ENCODE data around the gene SLC2A3.
"Not testable (repeated sequence)": the region's sequence is repeated elsewhere in the genome, so short reads cannot be mapped to it uniquely, and the experiment has no call there.

Gene SLC2A3

GRCh38 chr12:7927470-7927869 is 8.5 kb downstream of the SLC2A3 start:
- no peaks in the 10 kb centered on the region for H3K27me3 ChIP-seq (ENCODE audit: insufficient read depth, low read length)
- WGBS (ENCODE audit: extremely low coverage, insufficient coverage, insufficient read length): no CpG with 5 or more reads among the region's 4 CpGs

GRCh38 chr12:7926068-7926666 is 9.8 kb downstream of the SLC2A3 start:
- no CpG with 5 or more reads among the region's 5 CpGs for WGBS (ENCODE audit: extremely low coverage, insufficient coverage, insufficient read length)
- not testable (repeated sequence) for H3K14ac ChIP-seq (ENCODE audit: low read length); H2AK5ac ChIP-seq (ENCODE audit: low read length); H4K91ac ChIP-seq (ENCODE audit: low read depth, low read length); H3K27me3 ChIP-seq (ENCODE audit: insufficient read depth, low read length); H2BK5ac ChIP-seq (ENCODE audit: low read depth, low read length, poor library complexity); H2AFZ ChIP-seq (ENCODE audit: insufficient read depth, low read length, poor library complexity); H3K4me3 ChIP-seq (ENCODE audit: low read depth, low read length); H4K8ac ChIP-seq (ENCODE audit: low read depth, low read length); H4K12ac ChIP-seq (ENCODE audit: low read depth, low read length); H3K9ac ChIP-seq (ENCODE audit: low read length); H3K18ac ChIP-seq (ENCODE audit: low read length); H3K79me2 ChIP-seq (ENCODE audit: control insufficient read depth, insufficient read depth, low read length, poor library complexity); H3K27ac ChIP-seq (ENCODE audit: low read depth, low read length); H3K4me2 ChIP-seq (ENCODE audit: low read length); H3K4ac ChIP-seq (ENCODE audit: low read depth, low read length); H2BK12ac ChIP-seq (ENCODE audit: low read length); H3K9me3 ChIP-seq (ENCODE audit: insufficient read depth, low read depth, low read length); H3K4me1 ChIP-seq (ENCODE audit: control insufficient read depth in 1 of 2, insufficient read depth in 2 of 2, low read length in 2 of 2); H3K79me1 ChIP-seq (ENCODE audit: low read length); H3K23ac ChIP-seq (ENCODE audit: low read length); DNase-seq
- Histone ChIP-seq H3K36me3 (ENCODE audit: control insufficient read depth in 1 of 2, insufficient read depth in 2 of 2, low read length in 2 of 2) (peaks cover 56 to 66% of the 10 kb centered on the region in 2 experiments), H2BK120ac (ENCODE audit: insufficient read depth, low read length, poor library complexity) (peak overlapping the region; percentile 43)

More at GRCh38 chr12:7927470-7927869, 8.5 kb downstream of the SLC2A3 start:
- no peak overlapping the region for H3K4me3 ChIP-seq (ENCODE audit: low read depth, low read length)
- H4K12ac ChIP-seq (ENCODE audit: low read depth, low read length): no peak overlapping the region
- H3K4ac ChIP-seq (ENCODE audit: low read depth, low read length): peak overlapping the region; percentile 71
- no peak overlapping the region for H4K8ac ChIP-seq (ENCODE audit: low read depth, low read length)
- H2BK12ac ChIP-seq (ENCODE audit: low read length): no peak overlapping the region
- peaks cover 7 to 9% of the 10 kb centered on the region in 2 experiments for H3K4me1 ChIP-seq (ENCODE audit: control insufficient read depth in 1 of 2, insufficient read depth in 2 of 2, low read length in 2 of 2)
- no peak overlapping the region for H3K23ac ChIP-seq (ENCODE audit: low read length)
- H3K14ac ChIP-seq (ENCODE audit: low read length): no peak overlapping the region
- H3K9me3 ChIP-seq (ENCODE audit: insufficient read depth, low read depth, low read length): no peaks in the 10 kb centered on the region
- H3K36me3 ChIP-seq (ENCODE audit: control insufficient read depth in 1 of 2, insufficient read depth in 2 of 2, low read length in 2 of 2): peaks cover 56 to 67% of the 10 kb centered on the region in 2 experiments
- no peak for DNase-seq
- no peak overlapping the region for H4K91ac ChIP-seq (ENCODE audit: low read depth, low read length)
- H2AK5ac ChIP-seq (ENCODE audit: low read length): no peak overlapping the region
- peak overlapping the region; percentile 84 for H3K18ac ChIP-seq (ENCODE audit: low read length)
- H3K9ac ChIP-seq (ENCODE audit: low read length): no peak overlapping the region
- peaks cover 1% of the 10 kb centered on the region for H3K79me2 ChIP-seq (ENCODE audit: control insufficient read depth, insufficient read depth, low read length, poor library complexity)
- peak overlapping the region; percentile 4 for H2BK5ac ChIP-seq (ENCODE audit: low read depth, low read length, poor library complexity)
- H3K27ac ChIP-seq (ENCODE audit: low read depth, low read length): peak overlapping the region; percentile 68
- no peak overlapping the region for H2AFZ ChIP-seq (ENCODE audit: insufficient read depth, low read length, poor library complexity)
- H3K4me2 ChIP-seq (ENCODE audit: low read length): no peak overlapping the region
- H3K79me1 ChIP-seq (ENCODE audit: low read length): peaks cover 4% of the 10 kb centered on the region
- no peak overlapping the region for H2BK120ac ChIP-seq (ENCODE audit: insufficient read depth, low read length, poor library complexity)

GRCh38 chr12:7923241-7924236 is 12.4 kb downstream of the SLC2A3 start:
- Histone ChIP-seq H3K36me3 (ENCODE audit: control insufficient read depth in 1 of 2, insufficient read depth in 2 of 2, low read length in 2 of 2) (peaks cover 53 to 64% of the 10 kb centered on the region in 2 experiments), H3K23ac (ENCODE audit: low read length) (no peak overlapping the region), H3K4ac (ENCODE audit: low read depth, low read length) (no peak overlapping the region), H4K12ac (ENCODE audit: low read depth, low read length) (no peak overlapping the region), H3K18ac (ENCODE audit: low read length) (peak overlapping the region; percentile 86), H2BK5ac (ENCODE audit: low read depth, low read length, poor library complexity) (no peak overlapping the region), H3K9me3 (ENCODE audit: insufficient read depth, low read depth, low read length) (no peaks in the 10 kb centered on the region), H3K79me1 (ENCODE audit: low read length) (peaks cover 2% of the 10 kb centered on the region), H3K27ac (ENCODE audit: low read depth, low read length) (no peak overlapping the region), H3K14ac (ENCODE audit: low read length) (no peak overlapping the region), H2BK12ac (ENCODE audit: low read length) (no peak overlapping the region), H3K4me2 (ENCODE audit: low read length) (no peak overlapping the region), H3K9ac (ENCODE audit: low read length) (no peak overlapping the region), H2AFZ (ENCODE audit: insufficient read depth, low read length, poor library complexity) (no peak overlapping the region), H3K27me3 (ENCODE audit: insufficient read depth, low read length) (no peaks in the 10 kb centered on the region), H3K79me2 (ENCODE audit: control insufficient read depth, insufficient read depth, low read length, poor library complexity) (no peaks in the 10 kb centered on the region), H3K4me3 (ENCODE audit: low read depth, low read length) (no peak overlapping the region), H4K8ac (ENCODE audit: low read depth, low read length) (no peak overlapping the region), H3K4me1 (ENCODE audit: control insufficient read depth in 1 of 2, insufficient read depth in 2 of 2, low read length in 2 of 2) (peaks cover 2 to 3% of the 10 kb centered on the region in 2 experiments), H4K91ac (ENCODE audit: low read depth, low read length) (peak overlapping the region; percentile 14), H2AK5ac (ENCODE audit: low read length) (no peak overlapping the region), H2BK120ac (ENCODE audit: insufficient read depth, low read length, poor library complexity) (no peak overlapping the region)
- WGBS (ENCODE audit: extremely low coverage, insufficient coverage, insufficient read length): no CpG with 5 or more reads among the region's 15 CpGs
- DNase-seq: no peak

DNA sequence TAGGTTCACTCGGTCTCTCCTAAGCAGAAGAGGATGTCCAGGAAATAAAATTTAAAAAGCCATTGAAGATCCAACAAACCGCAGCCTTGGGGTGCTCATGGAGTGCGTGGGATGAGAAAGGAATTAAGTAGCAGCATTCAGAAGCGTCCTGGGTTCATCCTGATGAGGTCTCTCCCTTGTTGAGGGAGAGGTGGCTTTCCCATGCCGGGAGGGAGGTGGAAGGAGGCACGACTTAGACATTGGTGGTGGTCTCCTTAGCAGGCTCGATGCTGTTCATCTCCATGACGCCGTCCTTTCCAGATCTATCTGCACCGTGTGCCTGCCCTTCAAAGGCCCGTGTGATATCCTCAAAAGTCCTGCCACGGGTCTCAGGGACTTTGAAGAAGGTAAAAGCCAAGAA is 14.8 kb downstream of the SLC2A3 start:
- H2BK12ac ChIP-seq (ENCODE audit: low read length); H2AFZ ChIP-seq (ENCODE audit: insufficient read depth, low read length, poor library complexity); H3K4me1 ChIP-seq (ENCODE audit: control insufficient read depth in 1 of 2, insufficient read depth in 2 of 2, low read length in 2 of 2); H3K79me1 ChIP-seq (ENCODE audit: low read length); H3K4me2 ChIP-seq (ENCODE audit: low read length); H4K12ac ChIP-seq (ENCODE audit: low read depth, low read length); H3K9ac ChIP-seq (ENCODE audit: low read length); H3K23ac ChIP-seq (ENCODE audit: low read length); H3K4ac ChIP-seq (ENCODE audit: low read depth, low read length); H3K9me3 ChIP-seq (ENCODE audit: insufficient read depth, low read depth, low read length); H2AK5ac ChIP-seq (ENCODE audit: low read length); H3K14ac ChIP-seq (ENCODE audit: low read length); H3K27me3 ChIP-seq (ENCODE audit: insufficient read depth, low read length); DNase-seq; H2BK5ac ChIP-seq (ENCODE audit: low read depth, low read length, poor library complexity); H3K79me2 ChIP-seq (ENCODE audit: control insufficient read depth, insufficient read depth, low read length, poor library complexity); H3K27ac ChIP-seq (ENCODE audit: low read depth, low read length); H3K4me3 ChIP-seq (ENCODE audit: low read depth, low read length): not testable (repeated sequence)
- H4K8ac ChIP-seq (ENCODE audit: low read depth, low read length): peak overlapping the region; percentile 69
- no CpG with 5 or more reads among the region's 12 CpGs for WGBS (ENCODE audit: extremely low coverage, insufficient coverage, insufficient read length)
- peak overlapping the region; percentile 40 for H3K18ac ChIP-seq (ENCODE audit: low read length)
- peak overlapping the region; percentile 24 for H2BK120ac ChIP-seq (ENCODE audit: insufficient read depth, low read length, poor library complexity)
- H4K91ac ChIP-seq (ENCODE audit: low read depth, low read length): peak overlapping the region; percentile 19
- H3K36me3 ChIP-seq (ENCODE audit: control insufficient read depth in 1 of 2, insufficient read depth in 2 of 2, low read length in 2 of 2): peaks cover 41 to 54% of the 10 kb centered on the region in 2 experiments
